Measurements from ENCODE around the gene LTBP1. TPM values are rescaled to one million over a fixed set of nuclear protein-coding genes. Genes with fewer than 3 reads are reported as not detected.

Gene LTBP1
- total and polyA plus RNA-seq, 2 of the 13 experiments (the other 11 are each of a cell fraction or from before 2014, with no cell fraction given): 0.12 to 0.22 TPM

DNA sequence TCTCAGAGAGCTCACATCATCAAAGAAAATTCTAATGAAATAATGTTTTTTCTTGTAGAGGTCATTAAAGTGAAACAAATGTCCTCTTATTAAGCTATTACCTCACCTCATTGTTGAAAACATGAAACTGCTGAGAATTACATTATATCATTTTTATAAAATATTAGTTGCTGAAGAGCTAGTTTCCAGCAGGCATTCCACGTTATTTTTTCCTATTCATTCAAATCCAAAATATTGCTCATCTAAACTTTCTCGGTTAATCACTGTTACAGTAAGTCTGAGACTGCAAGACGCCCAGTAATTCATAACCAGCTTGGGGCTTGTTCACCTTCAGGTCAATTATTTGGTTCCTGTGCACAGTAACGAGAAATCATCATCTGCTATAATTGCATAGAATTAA, 391.2 kb downstream of the LTBP1 start:
- ChIA-PET CTCF (ENCODE audit: low intra/inter-chr PET ratio, low total read pairs) (no interaction called here), POLR2A (no interaction called here)
- in situ Hi-C loops (cut with HindIII; ENCODE audit: extremely low pct_ligation_motif_present, low pct_unique_long_range_greater_than_20kb) (no loop called here), intact Hi-C loops (cut with micrococcal nuclease; ENCODE audit: unreplicated experiment) (no loop called here)
- ATAC-seq: no peak
- Histone ChIP-seq H3K27ac (ENCODE audit: extremely low read length, insufficient read depth, low read length) (no peak overlapping the region), H3K9ac (ENCODE audit: insufficient read depth, low read depth, low read length) (no peak overlapping the region), H3K4me2 (ENCODE audit: low read depth, low read length) (no peak overlapping the region), H3K27me3 (ENCODE audit: control insufficient read depth in 1 of 2, insufficient read depth in 2 of 2, low read length in 2 of 2) (peaks cover 0 to 13% of the 10 kb centered on the region in 2 experiments; a peak in 1 of 5 replicates), H3K36me3 (replicated peaks in 1 of 2; ENCODE audit: control insufficient read depth in 1 of 2, insufficient read depth in 2 of 2, low read length in 2 of 2) (no peaks in the 10 kb centered on the region), H3K4me1 (ENCODE audit: insufficient read depth, low read length) (no peaks in the 10 kb centered on the region), H4K20me1 (ENCODE audit: insufficient read depth, low read length) (no peaks in the 10 kb centered on the region), H3K9me3 (ENCODE audit: low read length) (no peaks in the 10 kb centered on the region), H2AFZ (ENCODE audit: low read length) (no peak overlapping the region), H3K79me2 (ENCODE audit: insufficient read depth, low read length) (no peaks in the 10 kb centered on the region), H3K4me3 (replicated peaks in 1 of 3; ENCODE audit: insufficient read depth in 1 of 3, low read depth in 2 of 3, low read length in 3 of 3) (no peak overlapping the region)
- WGBS (ENCODE audit: low lambda C conversion rate): 3% methylated on average over 4 of the region's 4 CpGs
- TF ChIP-seq, protein P1, sequence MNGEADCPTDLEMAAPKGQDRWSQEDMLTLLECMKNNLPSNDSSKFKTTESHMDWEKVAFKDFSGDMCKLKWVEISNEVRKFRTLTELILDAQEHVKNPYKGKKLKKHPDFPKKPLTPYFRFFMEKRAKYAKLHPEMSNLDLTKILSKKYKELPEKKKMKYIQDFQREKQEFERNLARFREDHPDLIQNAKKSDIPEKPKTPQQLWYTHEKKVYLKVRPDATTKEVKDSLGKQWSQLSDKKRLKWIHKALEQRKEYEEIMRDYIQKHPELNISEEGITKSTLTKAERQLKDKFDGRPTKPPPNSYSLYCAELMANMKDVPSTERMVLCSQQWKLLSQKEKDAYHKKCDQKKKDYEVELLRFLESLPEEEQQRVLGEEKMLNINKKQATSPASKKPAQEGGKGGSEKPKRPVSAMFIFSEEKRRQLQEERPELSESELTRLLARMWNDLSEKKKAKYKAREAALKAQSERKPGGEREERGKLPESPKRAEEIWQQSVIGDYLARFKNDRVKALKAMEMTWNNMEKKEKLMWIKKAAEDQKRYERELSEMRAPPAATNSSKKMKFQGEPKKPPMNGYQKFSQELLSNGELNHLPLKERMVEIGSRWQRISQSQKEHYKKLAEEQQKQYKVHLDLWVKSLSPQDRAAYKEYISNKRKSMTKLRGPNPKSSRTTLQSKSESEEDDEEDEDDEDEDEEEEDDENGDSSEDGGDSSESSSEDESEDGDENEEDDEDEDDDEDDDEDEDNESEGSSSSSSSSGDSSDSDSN (CRISPR knock-in tag; IDR thresholded peaks at IDR 0.05): no peak
- TF ChIP-seq ZNF234 (CRISPR knock-in tag; conservative IDR thresholded peaks at IDR 0.05) (no peak), ZFP36L1 (CRISPR knock-in tag; IDR thresholded peaks at IDR 0.05) (no peak), FOXO1 (CRISPR knock-in tag; IDR thresholded peaks at IDR 0.05) (no peak), XBP1 (CRISPR knock-in tag; IDR thresholded peaks at IDR 0.05) (no peak), ZNF709 (CRISPR knock-in tag; IDR thresholded peaks at IDR 0.05) (no peak), ZNF737 (CRISPR knock-in tag; IDR thresholded peaks at IDR 0.05; ENCODE audit: borderline replicate concordance) (no peak), HNRNPL (IDR thresholded peaks at IDR 0.05; ENCODE audit: low read depth, low read length) (no peak), U2AF1 (optimal IDR thresholded peaks at IDR 0.05; ENCODE audit: low read depth, low read length) (no peak), ARID2 (CRISPR knock-in tag; IDR thresholded peaks at IDR 0.05; ENCODE audit: borderline replicate concordance) (no peak), HDAC2 (CRISPR knock-in tag; IDR thresholded peaks at IDR 0.05) (no peak), KMT2B (CRISPR knock-in tag; IDR thresholded peaks at IDR 0.05) (no peak), POLR2A (IDR thresholded peaks at IDR 0.05; ENCODE audit: insufficient read depth in 1 of 2, low read depth in 2 of 2, low read length in 2 of 2) (no peak)
- TF ChIP-seq, protein P2, sequence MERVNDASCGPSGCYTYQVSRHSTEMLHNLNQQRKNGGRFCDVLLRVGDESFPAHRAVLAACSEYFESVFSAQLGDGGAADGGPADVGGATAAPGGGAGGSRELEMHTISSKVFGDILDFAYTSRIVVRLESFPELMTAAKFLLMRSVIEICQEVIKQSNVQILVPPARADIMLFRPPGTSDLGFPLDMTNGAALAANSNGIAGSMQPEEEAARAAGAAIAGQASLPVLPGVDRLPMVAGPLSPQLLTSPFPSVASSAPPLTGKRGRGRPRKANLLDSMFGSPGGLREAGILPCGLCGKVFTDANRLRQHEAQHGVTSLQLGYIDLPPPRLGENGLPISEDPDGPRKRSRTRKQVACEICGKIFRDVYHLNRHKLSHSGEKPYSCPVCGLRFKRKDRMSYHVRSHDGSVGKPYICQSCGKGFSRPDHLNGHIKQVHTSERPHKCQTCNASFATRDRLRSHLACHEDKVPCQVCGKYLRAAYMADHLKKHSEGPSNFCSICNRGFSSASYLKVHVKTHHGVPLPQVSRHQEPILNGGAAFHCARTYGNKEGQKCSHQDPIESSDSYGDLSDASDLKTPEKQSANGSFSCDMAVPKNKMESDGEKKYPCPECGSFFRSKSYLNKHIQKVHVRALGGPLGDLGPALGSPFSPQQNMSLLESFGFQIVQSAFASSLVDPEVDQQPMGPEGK (CRISPR knock-in tag; IDR thresholded peaks at IDR 0.05): no peak
- TF ChIP-seq, protein P3, sequence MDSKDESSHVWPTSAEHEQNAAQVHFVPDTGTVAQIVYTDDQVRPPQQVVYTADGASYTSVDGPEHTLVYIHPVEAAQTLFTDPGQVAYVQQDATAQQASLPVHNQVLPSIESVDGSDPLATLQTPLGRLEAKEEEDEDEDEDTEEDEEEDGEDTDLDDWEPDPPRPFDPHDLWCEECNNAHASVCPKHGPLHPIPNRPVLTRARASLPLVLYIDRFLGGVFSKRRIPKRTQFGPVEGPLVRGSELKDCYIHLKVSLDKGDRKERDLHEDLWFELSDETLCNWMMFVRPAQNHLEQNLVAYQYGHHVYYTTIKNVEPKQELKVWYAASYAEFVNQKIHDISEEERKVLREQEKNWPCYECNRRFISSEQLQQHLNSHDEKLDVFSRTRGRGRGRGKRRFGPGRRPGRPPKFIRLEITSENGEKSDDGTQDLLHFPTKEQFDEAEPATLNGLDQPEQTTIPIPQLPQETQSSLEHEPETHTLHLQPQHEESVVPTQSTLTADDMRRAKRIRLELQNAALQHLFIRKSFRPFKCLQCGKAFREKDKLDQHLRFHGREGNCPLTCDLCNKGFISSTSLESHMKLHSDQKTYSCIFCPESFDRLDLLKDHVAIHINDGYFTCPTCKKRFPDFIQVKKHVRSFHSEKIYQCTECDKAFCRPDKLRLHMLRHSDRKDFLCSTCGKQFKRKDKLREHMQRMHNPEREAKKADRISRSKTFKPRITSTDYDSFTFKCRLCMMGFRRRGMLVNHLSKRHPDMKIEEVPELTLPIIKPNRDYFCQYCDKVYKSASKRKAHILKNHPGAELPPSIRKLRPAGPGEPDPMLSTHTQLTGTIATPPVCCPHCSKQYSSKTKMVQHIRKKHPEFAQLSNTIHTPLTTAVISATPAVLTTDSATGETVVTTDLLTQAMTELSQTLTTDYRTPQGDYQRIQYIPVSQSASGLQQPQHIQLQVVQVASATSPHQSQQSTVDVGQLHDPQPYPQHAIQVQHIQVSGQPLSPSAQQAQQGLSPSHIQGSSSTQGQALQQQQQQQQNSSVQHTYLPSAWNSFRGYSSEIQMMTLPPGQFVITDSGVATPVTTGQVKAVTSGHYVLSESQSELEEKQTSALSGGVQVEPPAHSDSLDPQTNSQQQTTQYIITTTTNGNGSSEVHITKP (CRISPR knock-in tag; IDR thresholded peaks at IDR 0.05; ENCODE audit: low read depth): no peak
- DNase-seq (ENCODE audit: low spot score): no peak
- BruUV-seq (replicated peaks): no TSS peak
- no peak for FAIRE-seq

Measured in HepG2 (cell line).